ENCODE results near the gene NCBP2L.

Gene NCBP2L

GRCh38 chrX:107763647-107764046 lies 13.9 kb upstream of the NCBP2L start:
- FAIRE-seq (peak; percentile 38), DNase-seq (ENCODE audit: insufficient read length, low spot score) (no peak)
- TF ChIP-seq TAF1 (IDR thresholded peaks at IDR 0.05; ENCODE audit: low read depth, low read length): no peak
- TF ChIP-seq SPI1 (IDR thresholded peaks at IDR 0.05; ENCODE audit: low read depth, low read length): no peak
- no peak for TF ChIP-seq POU2F2 (IDR thresholded peaks at IDR 0.05; ENCODE audit: low read depth, low read length)

DNA sequence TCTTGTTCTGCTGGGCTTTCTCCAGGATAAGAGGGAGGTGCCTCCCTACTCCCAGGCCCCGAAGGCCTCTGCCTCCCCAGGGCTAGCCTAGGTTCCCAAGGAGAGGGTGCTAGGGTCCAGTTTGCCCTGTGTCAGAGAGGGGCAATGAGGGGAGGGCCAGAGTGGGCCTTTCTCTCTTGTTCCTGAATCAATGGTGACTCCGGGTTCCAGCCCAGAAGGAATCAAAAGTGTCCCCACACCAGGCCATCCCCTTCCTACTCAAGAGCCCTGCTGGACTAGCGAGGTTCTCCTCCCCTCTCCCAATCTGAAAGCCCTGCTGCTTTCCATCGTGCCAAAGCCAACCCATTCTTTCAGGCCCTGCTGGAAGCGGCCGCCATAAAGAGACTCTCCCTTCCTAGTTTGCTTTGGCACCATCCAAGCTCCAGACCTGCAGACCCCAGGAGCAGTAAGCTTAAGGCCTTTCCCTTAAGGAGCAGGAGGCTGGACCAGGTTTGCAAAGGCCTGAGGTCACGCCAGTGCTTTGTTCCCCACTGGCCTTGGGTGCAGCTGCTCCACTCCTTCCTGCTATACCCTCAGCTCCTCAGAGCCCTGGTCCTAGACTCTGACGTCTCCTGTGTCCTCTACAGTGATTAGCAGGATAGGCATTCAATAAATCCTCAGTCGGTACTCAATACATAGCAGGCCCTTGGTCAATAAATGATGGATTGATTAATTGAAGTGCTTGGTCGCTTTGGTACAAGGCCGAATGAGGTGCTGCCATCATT lies 12.5 kb upstream of the NCBP2L start:
- TF ChIP-seq POLR2AphosphoS5 (IDR thresholded peaks at IDR 0.05; ENCODE audit: low read depth, low read length): no peak
- TF ChIP-seq POU2F2 (IDR thresholded peaks at IDR 0.05; ENCODE audit: low read depth, low read length): no peak
- no peak for TF ChIP-seq POLR2A (IDR thresholded peaks at IDR 0.05; ENCODE audit: low read depth, low read length)
- TF ChIP-seq SPI1 (IDR thresholded peaks at IDR 0.05; ENCODE audit: low read depth, low read length): no peak
- TF ChIP-seq PAX5 (IDR thresholded peaks at IDR 0.05; ENCODE audit: insufficient read depth, low read length, severe bottlenecking): no peak
- TF ChIP-seq TAF1 (IDR thresholded peaks at IDR 0.05; ENCODE audit: low read depth, low read length): no peak
- FAIRE-seq (no peak), DNase-seq (ENCODE audit: insufficient read length, low spot score) (no peak)

DNA sequence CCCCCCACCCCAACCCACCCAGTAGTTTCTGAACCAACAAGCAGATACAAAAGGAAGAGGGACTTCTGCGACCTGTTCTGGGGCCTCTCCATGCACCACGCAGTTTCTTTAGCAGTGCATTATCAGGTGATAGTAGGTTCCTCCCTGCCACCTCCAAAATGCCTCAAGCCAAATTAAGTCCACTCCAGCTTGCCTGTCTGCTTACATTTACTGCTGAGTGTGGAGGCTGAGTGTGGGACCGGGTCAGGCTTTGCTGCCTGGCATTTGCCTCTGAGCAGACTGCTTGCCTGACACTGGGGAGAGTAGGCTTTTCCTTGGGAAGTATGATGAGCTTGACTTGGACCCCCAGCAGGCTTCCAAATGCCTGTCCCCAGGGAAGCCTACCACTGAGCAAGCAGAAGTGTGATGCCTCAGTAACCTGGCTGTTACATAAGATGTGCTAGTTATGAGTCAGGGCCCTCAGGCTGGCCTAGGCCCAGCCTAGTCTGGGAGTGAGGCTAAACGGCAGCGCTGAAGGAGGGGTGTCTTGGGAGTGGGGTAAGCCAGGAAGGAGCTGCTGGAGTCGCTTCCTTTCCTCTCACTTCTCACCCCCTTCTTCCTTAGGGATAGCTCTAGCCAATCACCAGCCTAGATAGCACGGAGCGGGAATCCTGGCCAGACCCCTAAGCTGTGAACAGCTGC lies 10.9 kb upstream of the NCBP2L start:
- no peak for DNase-seq (ENCODE audit: insufficient read length, low spot score)
- TF ChIP-seq POLR2A (IDR thresholded peaks at IDR 0.05; ENCODE audit: low read depth, low read length) (no peak), SPI1 (IDR thresholded peaks at IDR 0.05; ENCODE audit: low read depth, low read length) (no peak), POU2F2 (IDR thresholded peaks at IDR 0.05; ENCODE audit: low read depth, low read length) (no peak), PAX5 (IDR thresholded peaks at IDR 0.05; ENCODE audit: insufficient read depth, low read length, severe bottlenecking) (no peak), POLR2AphosphoS5 (IDR thresholded peaks at IDR 0.05; ENCODE audit: low read depth, low read length) (no peak), TAF1 (IDR thresholded peaks at IDR 0.05; ENCODE audit: low read depth, low read length) (no peak)
- FAIRE-seq: peak; percentile 56

DNA sequence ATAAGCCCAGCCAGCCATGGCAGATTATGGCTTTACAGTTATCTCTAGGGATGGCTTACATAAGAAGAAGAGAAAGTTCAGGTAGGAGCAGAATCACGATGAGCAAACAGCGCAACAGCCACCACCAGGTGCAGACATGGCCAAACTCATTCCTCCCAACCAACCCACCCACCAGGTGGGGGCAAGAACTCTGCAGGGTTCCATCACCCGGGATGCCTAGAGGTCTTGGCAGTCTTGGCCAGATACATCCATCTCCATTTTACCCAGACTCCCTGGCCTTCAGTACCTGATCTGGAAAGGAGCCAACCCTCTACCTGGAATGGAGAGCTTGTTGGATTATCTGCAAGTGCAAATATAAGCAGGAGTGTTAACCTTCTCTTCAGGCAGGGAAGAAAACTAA lies 9.5 kb upstream of the NCBP2L start:
- FAIRE-seq (no peak), DNase-seq (ENCODE audit: insufficient read length, low spot score) (no peak)

GRCh38 chrX:107769581-107770317 lies 7.8 kb upstream of the NCBP2L start:
- FAIRE-seq: no peak
- no peak for DNase-seq (ENCODE audit: insufficient read length, low spot score)
- TF ChIP-seq SPI1 (IDR thresholded peaks at IDR 0.05; ENCODE audit: low read depth, low read length): no peak
- TF ChIP-seq POLR2AphosphoS5 (IDR thresholded peaks at IDR 0.05; ENCODE audit: low read depth, low read length): no peak
- TF ChIP-seq PAX5 (IDR thresholded peaks at IDR 0.05; ENCODE audit: insufficient read depth, low read length, severe bottlenecking): no peak
- no peak for TF ChIP-seq POLR2A (IDR thresholded peaks at IDR 0.05; ENCODE audit: low read depth, low read length)
- TF ChIP-seq TAF1 (IDR thresholded peaks at IDR 0.05; ENCODE audit: low read depth, low read length): no peak

More for the DNA sequence above, 9.5 kb upstream of the NCBP2L start:
- TF ChIP-seq POU2F2 (IDR thresholded peaks at IDR 0.05; ENCODE audit: low read depth, low read length) (no peak), SPI1 (IDR thresholded peaks at IDR 0.05; ENCODE audit: low read depth, low read length) (no peak), TAF1 (IDR thresholded peaks at IDR 0.05; ENCODE audit: low read depth, low read length) (no peak), PAX5 (IDR thresholded peaks at IDR 0.05; ENCODE audit: insufficient read depth, low read length, severe bottlenecking) (no peak), POLR2AphosphoS5 (IDR thresholded peaks at IDR 0.05; ENCODE audit: low read depth, low read length) (no peak), POLR2A (IDR thresholded peaks at IDR 0.05; ENCODE audit: low read depth, low read length) (no peak)

DNA sequence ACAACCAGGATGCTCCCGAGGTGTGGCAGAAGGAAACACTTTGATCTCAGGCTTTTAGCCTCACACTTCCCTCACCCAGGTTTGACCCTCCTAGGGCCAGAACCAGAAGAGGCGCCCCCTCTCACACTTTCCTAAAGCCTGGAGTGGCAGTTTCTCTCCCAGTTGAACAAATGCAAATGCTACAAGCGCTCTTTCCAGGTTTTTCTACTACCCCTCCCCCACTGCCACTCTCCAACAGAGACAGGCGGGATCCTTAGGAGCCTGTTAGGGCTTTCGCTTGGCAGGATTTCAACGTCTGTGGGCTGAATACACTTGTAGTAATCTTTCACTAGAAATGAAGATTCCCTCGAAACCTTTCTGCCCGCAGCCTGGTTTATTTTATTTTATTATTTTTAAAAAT lies 4.3 kb upstream of the NCBP2L start:
- DNase-seq (ENCODE audit: insufficient read length, low spot score) (no peak), FAIRE-seq (no peak)
- no peak for TF ChIP-seq TAF1 (IDR thresholded peaks at IDR 0.05; ENCODE audit: low read depth, low read length)
- TF ChIP-seq POLR2A (IDR thresholded peaks at IDR 0.05; ENCODE audit: low read depth, low read length): no peak
- TF ChIP-seq POU2F2 (IDR thresholded peaks at IDR 0.05; ENCODE audit: low read depth, low read length): no peak
- TF ChIP-seq PAX5 (IDR thresholded peaks at IDR 0.05; ENCODE audit: insufficient read depth, low read length, severe bottlenecking): no peak

DNA sequence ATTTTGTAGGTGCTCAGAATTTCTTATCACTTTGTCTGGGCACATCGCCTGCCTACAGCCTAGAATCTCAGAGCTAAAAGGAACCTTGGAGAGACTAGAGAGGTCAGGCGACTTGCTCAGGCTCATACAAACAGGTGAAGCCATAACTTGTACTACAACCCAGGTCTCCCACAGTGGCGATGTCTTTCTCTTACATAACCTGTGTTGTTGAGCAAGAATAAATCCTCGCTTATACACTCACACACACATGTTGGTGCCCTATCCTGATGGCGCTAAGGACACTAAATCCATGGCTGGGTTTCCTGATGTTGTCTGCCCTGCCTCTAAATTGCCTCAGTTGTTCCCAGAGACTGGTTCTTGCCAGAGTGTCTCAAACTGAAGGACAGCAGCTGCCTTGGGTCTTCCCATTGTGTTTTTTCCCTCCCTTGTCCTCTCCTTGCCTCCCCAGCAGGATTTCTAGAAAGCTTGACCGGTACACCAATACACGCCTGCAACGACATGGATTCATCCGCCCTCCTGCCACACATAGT lies 3.6 kb upstream of the NCBP2L start:
- FAIRE-seq (no peak), DNase-seq (ENCODE audit: insufficient read length, low spot score) (no peak)
- TF ChIP-seq SPI1 (IDR thresholded peaks at IDR 0.05; ENCODE audit: low read depth, low read length) (no peak), POLR2A (IDR thresholded peaks at IDR 0.05; ENCODE audit: low read depth, low read length) (no peak), PAX5 (IDR thresholded peaks at IDR 0.05; ENCODE audit: insufficient read depth, low read length, severe bottlenecking) (no peak), POU2F2 (IDR thresholded peaks at IDR 0.05; ENCODE audit: low read depth, low read length) (no peak), TAF1 (IDR thresholded peaks at IDR 0.05; ENCODE audit: low read depth, low read length) (no peak), POLR2AphosphoS5 (IDR thresholded peaks at IDR 0.05; ENCODE audit: low read depth, low read length) (no peak)

- TF ChIP-seq POU2F2 (IDR thresholded peaks at IDR 0.05; ENCODE audit: low read depth, low read length): no peak
- TF ChIP-seq POLR2A (IDR thresholded peaks at IDR 0.05; ENCODE audit: low read depth, low read length): no peak
- no peak for TF ChIP-seq SPI1 (IDR thresholded peaks at IDR 0.05; ENCODE audit: low read depth, low read length)
- no peak for TF ChIP-seq POLR2AphosphoS5 (IDR thresholded peaks at IDR 0.05; ENCODE audit: low read depth, low read length)
- TF ChIP-seq TAF1 (IDR thresholded peaks at IDR 0.05; ENCODE audit: low read depth, low read length): no peak
- TF ChIP-seq PAX5 (IDR thresholded peaks at IDR 0.05; ENCODE audit: insufficient read depth, low read length, severe bottlenecking): no peak
- no peak for DNase-seq (ENCODE audit: insufficient read length, low spot score)
- peak; percentile 78 for FAIRE-seq
Observed at GRCh38 chrX:107775000-107775733, 2.4 kb upstream of the NCBP2L start.
